ENCODE measurements around the gene TRPT1.

GRCh38 chr11:64238999-64239398 is 13.0 kb upstream of the TRPT1 start:
- no peak for TF ChIP-seq ZNF274 (IDR thresholded peaks at IDR 0.05; ENCODE audit: low read depth, low read length)
- no peak for TF ChIP-seq SUZ12 (IDR thresholded peaks at IDR 0.05; ENCODE audit: extremely low read depth, insufficient read depth, insufficient read length)
- TF ChIP-seq YY1 (IDR thresholded peaks at IDR 0.05; ENCODE audit: insufficient read depth, insufficient read length), result no peak

All from NT2/D1 (cell line).